Measurements from ENCODE around the gene DSN1.

Gene DSN1

DNA sequence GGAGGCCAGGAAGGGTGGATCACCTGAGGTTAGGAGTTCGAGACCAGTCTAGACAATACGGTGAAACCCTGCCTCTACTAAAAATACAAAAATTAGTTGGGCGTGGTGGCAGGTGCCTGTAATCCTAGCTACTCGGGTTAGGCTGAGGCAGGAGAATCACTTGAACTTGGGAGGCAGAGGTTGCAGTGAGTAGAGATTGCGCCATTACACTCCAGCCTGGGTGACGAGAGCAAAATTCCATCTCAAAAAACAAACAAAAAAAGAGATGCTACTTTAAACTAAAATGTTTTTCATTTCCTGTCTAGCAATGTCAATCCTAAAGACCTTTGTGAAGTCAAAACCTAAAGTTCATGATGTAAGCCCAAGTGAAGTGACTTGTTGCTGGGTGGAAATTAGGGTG lies 12.9 kb downstream of the DSN1 start:
- H3K4me3 ChIP-seq (ENCODE audit: low read depth, low read length): no peak overlapping the region
- TF ChIP-seq, protein P1, sequence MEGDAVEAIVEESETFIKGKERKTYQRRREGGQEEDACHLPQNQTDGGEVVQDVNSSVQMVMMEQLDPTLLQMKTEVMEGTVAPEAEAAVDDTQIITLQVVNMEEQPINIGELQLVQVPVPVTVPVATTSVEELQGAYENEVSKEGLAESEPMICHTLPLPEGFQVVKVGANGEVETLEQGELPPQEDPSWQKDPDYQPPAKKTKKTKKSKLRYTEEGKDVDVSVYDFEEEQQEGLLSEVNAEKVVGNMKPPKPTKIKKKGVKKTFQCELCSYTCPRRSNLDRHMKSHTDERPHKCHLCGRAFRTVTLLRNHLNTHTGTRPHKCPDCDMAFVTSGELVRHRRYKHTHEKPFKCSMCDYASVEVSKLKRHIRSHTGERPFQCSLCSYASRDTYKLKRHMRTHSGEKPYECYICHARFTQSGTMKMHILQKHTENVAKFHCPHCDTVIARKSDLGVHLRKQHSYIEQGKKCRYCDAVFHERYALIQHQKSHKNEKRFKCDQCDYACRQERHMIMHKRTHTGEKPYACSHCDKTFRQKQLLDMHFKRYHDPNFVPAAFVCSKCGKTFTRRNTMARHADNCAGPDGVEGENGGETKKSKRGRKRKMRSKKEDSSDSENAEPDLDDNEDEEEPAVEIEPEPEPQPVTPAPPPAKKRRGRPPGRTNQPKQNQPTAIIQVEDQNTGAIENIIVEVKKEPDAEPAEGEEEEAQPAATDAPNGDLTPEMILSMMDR (IDR thresholded peaks at IDR 0.05; ENCODE audit: borderline replicate concordance, insufficient read depth, low read depth, low read length): no peak

DNA sequence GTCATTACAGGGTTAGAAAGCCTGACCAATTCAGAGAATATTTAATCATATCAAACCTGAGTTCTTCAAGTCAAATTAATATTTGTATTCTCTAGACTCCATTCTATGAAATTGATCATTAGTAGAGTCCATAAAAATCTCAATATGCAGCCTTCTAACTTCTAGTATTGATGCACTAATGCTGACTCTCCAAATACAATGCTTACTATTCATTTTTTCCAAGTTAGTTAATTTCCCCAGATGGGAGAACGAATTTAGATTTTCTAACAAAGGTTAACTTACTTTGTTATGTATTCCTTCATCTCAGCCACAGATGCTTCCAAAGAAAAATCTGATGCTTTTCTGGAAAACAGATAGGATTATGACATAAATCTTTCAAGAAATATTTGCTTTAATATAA lies 15.3 kb downstream of the DSN1 start:
- no peak overlapping the region for H3K4me3 ChIP-seq (ENCODE audit: low read depth, low read length)
- TF ChIP-seq, protein P1 (IDR thresholded peaks at IDR 0.05; ENCODE audit: borderline replicate concordance, insufficient read depth, low read depth, low read length): no peak

DNA sequence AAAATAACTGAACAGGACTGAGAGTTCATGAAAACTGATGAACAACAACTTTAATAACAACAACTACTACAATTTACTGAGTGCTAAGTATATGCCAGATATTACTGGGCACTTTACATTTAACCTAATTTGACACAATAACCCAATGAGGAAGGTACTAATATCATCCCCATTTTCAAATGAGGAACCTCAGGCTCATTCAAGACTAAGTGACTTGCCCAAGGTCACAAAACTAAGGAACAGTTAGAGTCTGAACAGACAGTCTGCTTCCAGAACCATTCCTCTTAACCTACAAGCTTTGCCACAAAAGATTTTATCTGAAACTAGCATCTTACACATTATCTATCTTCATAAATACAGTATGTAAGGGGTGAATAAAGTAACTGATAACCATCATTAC lies 17.1 kb downstream of the DSN1 start:
- TF ChIP-seq, protein P1 (IDR thresholded peaks at IDR 0.05; ENCODE audit: borderline replicate concordance, insufficient read depth, low read depth, low read length): no peak
- H3K4me3 ChIP-seq (ENCODE audit: low read depth, low read length): no peak overlapping the region

DNA sequence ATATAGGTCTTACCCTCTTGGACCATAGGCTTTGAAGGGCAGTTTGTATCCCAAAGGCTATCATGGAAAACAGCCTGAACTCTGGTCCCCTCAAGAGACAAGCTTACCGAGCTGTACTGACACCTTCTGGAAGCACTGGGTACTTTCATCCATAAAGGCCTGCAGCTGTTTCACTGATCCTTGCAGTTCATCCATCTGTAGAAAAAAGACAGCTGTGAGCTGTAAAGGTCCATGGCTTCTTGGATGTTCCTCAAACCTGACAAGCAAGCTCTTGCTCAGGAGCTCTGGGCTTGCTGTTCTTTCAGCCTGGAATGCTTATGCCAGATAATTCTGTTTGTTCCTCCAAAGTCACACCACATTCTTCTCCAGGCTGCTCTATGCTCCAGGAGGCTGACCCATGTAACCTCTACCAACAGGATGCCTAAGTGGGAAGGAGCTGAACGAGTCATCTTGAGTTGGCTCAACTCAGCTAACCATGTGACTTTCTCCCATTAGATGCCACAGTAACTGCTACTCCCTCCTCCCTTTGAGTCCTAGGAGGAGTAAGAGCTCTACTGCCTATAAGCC lies 18.8 kb downstream of the DSN1 start:
- TF ChIP-seq, protein P1 (IDR thresholded peaks at IDR 0.05; ENCODE audit: borderline replicate concordance, insufficient read depth, low read depth, low read length): peak; percentile 76
- H3K4me3 ChIP-seq (ENCODE audit: low read depth, low read length): no peak overlapping the region

DNA sequence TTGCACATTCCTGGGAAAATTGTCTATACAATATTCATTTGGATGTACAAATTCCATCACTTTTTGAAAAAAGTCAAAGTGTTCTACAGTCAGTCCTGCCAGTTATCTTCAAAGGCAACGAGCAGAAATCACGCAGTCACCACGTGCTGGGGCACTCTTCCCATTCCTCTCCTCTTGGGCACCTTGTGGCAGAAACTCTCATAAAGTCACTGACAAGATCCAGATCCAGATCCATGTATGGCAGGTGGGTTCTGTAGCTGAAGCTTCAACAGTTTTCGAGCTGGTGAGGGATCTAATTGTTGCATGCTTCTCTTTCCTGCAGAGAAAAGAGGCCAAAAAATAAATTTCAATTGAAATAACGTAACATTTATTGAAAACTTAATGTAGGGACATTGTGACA lies 21.0 kb downstream of the DSN1 start:
- H3K4me3 ChIP-seq (ENCODE audit: low read depth, low read length): no peak overlapping the region
- TF ChIP-seq, protein P1 (IDR thresholded peaks at IDR 0.05; ENCODE audit: borderline replicate concordance, insufficient read depth, low read depth, low read length): no peak

DNA sequence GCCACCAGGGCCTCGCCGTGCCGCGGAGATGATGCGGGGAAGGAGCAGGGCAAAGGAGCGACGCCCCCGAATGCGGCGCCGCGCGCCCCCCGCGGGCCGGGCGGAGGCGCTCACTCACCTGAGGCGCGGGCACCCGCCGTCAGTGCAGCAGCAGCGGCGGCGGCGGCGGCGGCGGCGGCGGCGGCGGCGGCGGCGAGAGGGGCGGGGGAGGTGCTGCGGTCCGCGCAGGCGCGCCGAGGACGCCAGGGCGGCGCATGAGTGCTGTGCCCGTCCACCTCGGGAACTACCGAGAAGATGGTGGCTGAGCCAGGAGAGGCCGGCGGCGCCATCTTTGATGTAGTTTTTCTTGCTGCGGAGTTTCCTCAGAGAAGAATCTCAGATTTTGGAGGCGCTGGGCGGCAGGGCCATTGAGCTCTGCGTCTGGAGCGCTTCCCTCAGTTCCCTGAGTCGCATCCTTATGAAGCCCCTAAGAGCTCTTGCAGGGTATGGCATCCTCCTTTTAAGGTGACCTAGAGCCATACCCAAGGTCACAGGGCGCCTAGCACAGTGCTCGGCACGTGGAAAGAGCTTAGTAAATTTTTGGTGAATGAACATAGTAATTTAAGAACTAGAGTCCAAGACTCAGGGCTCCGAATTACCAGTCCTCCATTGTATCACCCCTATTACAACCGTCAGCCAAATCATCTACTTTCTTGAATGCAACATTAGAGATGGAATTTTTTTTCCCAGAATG lies 27.5 kb downstream of the DSN1 start, which contains the start of gene NDRG3:
NDRG3 (minus strand) TSS at position 164 of the 733 bp plus-strand sequence. CDS start 24,355 bp downstream, outside the sequence.
- TF ChIP-seq, protein P1 (IDR thresholded peaks at IDR 0.05; ENCODE audit: borderline replicate concordance, insufficient read depth, low read depth, low read length): peak; percentile 13; the same call in 1 of the 2 replicates
- peak within 1 kb of the TSS; percentile 72 for H3K4me3 ChIP-seq (ENCODE audit: low read depth, low read length)
